NCI-H1694 treated with DMSO at 0.1 percent for 48 hours (cell line): Measurements from ENCODE around the gene PDE9A.
"Not testable (repeated sequence)": the region's sequence is repeated elsewhere in the genome, so short reads cannot be mapped to it uniquely, and the experiment has no call there.

Experiments used
- DNase-seq: peaks from one replicate; lab custom pipeline; 2025; lab: John Stamatoyannopoulos, UW

PDE9A gene

DNA sequence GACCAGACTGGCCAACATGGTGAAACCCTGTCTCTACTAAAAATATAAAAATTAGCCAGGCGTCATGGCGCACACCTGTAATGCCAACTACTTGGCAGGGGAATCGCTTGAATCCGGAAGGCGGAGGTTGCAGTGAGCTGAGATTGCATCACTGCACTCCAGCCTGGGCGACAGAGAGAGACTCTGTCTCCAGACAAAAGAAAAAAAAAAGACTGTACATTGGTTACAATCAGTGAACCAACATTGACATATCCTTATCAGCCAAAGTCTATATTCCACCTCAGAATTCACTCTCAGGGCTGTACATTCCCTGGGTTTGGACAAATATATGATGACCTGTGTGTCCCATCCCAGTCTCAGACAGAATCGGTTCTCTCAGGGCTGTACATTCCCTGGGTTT is 62.0 kb downstream of the PDE9A start:
- not testable (repeated sequence) for DNase-seq

- no peak for DNase-seq
Observed at GRCh38 chr21:42716074-42716473, 62.7 kb downstream of the PDE9A start.

- not testable (repeated sequence) for DNase-seq
Observed at GRCh38 chr21:42720484-42720883, 67.1 kb downstream of the PDE9A start.

DNA sequence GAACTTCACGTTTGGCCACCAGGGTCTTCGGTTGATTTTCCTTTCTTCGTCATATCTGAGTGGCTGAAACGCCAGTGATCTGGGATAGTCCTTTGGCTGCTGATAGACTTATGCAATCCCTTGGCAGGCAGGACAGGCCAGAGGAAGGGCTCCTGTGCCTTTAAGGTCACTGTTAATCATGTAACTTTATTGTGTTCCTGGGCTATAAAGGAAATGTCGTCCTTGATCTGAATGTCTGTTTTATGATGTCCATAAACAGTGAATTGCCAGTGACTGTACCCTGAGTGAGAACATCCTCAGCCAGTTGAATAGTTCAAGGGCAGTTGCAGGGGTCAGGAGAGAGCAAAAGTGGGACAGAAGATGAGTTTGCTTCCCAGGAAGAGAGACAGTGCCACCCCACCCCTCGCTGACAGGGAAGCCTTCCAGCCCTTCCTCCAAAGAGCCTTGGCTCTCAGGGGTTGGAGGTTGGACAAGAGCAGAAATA is 68.0 kb downstream of the PDE9A start:
- no peak for DNase-seq

- DNase-seq: no peak
Observed at GRCh38 chr21:42722153-42722552, 68.7 kb downstream of the PDE9A start.

DNA sequence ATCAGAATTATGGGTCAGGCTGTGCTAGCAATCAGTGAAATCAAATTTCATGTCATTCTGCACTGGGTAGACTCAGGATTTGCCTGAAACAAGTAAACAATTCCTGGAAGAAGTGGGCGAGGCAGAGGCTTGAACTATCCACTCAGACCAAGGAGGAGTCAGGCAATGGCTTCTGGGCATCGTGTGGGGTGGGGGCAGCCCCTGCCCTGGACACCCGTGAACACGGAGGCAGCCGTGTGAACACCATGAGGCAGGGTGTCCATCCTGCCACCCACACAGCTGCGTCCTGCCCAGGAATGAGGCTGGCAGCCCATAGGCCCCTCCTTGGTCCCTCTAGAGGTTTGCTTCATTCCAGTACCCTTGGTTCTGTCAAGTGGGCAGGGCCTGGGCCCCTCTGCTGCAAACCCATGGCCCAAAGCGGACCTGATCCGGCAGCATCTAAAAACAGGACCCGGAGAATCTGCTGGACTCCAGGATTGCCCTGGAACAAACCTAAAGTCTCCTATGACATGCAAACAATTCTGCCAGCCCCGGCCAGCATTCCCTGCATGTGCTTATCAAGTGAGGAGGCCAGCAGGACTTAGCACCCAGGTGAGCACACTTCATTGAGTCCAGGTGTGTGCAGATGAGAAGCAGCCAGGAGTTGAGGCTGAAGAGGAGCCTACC is 69.5 kb downstream of the PDE9A start:
- no peak for DNase-seq

GRCh38 chr21:42724226-42724920 is 71.0 kb downstream of the PDE9A start:
- DNase-seq: no peak

- no peak for DNase-seq
Observed at GRCh38 chr21:42725416-42725930, 72.1 kb downstream of the PDE9A start.

GRCh38 chr21:42731264-42732032 is 78.0 kb downstream of the PDE9A start:
- no peak for DNase-seq

DNA sequence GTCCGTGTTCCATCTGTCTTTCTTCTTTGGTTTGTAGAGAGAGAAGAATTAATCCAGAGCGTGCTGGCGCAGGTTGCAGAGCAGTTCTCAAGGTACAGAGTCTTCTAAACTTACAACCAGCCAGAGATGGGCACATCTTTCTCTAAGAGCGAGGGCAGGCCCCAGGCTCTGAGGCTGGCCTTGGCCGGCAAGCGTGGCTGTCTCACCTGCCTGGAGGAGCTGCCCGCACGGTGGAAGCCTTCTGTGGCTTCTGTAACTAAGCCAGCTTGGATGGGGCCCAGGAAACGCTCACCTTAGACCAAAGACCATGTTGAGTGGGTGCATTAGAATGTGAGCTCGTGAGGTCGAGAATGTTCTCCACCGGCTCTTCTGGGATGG is 78.6 kb downstream of the PDE9A start:
- DNase-seq: no peak

DNA sequence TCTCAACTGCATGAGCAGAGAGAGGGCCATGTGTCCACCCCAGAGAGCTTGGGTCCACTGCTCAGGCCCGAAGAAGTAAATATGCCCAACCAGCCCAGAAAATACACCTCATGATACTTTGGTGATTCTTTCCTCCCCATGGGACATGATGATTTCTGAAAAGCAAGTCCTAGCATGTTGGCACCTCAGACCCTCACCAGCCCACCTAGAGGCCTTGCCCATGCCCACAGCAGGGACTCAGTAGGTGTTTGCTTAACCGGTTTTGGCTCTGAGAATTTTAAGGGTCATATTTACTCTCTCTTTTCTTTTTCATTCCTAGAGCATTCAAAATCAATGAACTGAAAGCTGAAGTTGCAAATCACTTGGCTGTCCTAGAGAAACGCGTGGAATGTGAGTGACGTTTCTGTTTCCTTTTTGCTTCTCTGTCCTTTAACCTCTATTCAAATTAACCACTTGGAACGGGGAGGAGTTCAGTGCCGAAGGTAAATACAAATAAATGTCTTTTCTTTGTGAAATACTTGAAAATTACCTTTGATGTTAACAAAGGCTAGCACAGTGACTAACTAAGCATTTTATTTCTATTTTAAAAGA is 79.7 kb downstream of the PDE9A start:
- no peak for DNase-seq

GRCh38 chr21:42733874-42734273 is 80.5 kb downstream of the PDE9A start:
- no peak for DNase-seq

DNA sequence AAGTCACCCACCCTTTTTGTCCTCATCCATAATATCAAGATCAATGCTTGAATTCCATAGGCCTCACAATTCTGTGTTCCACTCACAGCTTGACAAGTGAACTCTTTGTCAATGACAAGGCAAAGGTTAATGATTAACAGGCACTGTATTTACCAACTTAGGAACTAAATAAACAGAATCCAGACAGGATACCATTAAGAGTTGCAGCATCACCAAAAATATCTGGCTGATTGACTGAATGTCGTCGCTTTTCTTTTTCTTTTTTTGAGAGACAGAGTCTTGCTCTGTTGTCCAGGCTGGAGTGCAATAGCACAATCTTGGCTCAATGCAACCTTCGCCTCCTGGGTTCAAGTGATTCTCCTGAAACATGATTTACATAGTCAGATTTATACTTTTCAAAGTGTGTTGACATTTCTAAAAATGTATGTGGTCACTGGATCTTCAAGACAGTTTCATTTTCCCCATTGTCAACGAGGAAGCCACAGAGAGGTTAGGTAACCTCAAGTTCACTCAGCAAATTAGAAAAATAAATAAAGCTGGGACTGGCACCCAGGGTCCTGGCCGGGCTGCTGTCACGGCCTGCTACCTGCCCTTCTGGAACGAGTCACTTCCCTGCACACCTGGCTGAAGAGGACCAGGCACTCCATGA is 81.0 kb downstream of the PDE9A start:
- no peak for DNase-seq

- no peak for DNase-seq
Observed at GRCh38 chr21:42735061-42735460, 81.6 kb downstream of the PDE9A start.

DNA sequence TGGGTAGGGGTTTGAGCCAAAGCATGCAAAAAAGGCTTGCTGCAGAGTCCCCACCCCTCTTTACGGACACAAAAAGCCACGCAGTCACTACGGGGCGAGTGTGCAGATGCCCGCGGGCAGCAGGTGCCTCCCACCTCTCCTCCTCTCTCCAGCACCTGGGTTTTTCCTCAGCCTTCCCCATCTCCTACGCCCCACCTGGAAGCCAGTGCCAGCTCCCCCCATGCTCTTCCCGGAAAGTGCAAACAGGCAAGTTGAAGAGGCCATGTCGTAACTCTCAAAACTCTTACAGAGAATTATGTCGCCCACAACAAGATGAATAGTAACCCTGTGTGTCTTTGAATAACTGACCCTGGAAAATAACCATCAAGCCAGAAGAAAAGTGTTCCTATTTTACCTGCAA is 82.5 kb downstream of the PDE9A start:
- DNase-seq: no peak

DNA sequence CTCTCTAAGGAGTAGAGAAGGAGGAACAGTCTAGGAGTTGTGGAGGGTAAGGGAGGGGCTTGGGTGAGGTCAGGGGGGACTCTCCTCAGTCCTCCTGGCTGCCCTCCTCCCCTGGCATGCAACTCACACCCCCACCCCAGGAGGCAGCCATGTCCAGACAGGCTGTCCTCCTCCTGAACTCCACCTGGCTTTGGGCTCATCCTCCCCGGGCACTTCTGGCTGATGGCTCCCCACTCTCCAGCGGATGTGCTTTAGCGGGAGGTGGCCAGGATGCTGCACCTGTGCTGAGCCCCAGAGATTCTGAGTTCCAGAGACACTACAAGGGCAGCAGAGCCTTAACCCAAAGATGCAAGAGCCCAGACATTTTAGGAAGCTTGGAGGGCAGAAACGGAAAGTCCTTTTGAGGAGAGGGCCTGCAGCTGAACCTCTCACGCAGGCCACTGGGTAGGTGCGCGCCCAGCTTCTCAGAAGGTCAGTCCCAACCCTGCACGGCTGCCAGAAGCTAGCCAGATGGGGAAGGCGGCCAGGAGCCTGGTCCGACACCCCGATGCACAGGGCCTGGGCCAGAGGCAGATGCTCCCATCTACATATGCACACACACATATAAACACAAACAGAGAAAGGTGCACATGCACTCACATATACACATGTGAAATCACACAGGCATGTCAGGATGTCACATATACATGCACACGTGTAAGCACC is 83.4 kb downstream of the PDE9A start:
- DNase-seq: no peak

DNA sequence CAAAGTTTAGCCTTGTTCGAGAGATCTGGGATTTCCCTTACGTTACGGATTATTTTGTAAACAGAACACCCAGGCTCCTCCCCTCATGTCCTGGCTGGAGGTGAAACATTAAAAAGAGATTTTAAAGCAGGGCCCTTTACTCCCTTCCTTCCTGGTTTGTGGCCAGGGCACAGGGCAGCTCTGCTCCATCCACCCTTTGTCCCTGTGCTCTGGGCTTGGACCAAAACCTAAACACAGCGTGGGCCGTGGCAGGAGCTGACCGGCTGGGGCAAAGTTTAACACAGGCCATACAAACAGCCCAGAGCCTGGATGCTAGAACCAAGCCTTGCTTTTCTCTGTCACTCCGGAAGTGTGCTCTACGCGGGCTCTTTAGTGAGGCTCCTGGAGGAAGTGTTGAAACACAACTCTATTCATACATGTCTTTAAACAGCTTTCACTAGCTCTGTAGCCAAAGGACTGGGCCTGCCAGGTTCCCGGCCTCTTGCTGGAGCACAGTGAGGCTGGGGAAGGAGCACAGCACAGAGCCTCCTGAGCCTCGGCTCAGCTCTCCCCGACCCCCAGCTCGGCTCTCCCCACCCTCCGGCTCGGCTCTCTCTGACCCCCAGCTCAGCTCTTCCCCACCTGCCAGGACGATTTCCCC is 84.7 kb downstream of the PDE9A start:
- no peak for DNase-seq

DNA sequence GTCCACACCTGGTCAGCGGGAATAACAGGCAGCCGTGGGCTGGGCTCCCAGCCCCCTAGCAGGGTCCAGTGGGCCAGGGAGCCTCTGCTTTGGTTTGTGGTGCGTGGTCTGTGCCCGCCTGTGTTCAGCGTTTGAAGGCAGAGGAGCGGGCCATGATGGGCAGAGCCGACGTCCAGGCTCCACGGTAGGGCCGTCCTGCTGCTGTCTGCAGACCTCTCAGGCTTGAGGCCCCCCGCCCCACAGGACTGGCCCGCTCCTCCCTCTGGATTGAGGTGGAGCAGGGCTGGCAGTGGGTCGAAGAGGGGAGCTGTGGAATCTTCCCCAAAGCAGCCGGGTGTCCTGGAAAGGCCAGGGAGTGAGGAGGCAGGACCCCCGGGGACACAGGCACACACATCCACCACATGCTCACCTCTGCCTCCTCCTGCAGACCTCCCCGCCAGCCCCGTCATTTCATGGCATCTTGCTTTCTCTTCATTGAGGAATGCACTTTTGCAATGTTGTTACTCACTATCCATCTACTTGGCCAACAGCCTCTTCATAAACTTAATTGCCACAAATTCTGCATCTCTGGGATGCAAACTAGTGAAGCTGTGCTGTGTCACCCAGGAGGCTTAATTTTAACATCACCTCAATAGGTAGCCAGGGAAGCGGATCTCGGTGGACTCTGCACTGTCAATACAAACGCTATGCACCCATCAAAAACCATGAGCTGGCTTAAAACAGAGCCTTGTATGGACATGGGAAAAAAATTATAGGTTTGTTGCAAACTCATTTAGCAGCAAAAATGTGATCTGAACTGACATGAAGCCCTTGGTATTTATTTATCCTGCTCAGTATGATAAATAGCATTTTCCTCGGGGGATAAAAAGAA is 85.9 kb downstream of the PDE9A start:
- no peak for DNase-seq

GRCh38 chr21:42740405-42740909 is 87.0 kb downstream of the PDE9A start:
- no peak for DNase-seq

DNA sequence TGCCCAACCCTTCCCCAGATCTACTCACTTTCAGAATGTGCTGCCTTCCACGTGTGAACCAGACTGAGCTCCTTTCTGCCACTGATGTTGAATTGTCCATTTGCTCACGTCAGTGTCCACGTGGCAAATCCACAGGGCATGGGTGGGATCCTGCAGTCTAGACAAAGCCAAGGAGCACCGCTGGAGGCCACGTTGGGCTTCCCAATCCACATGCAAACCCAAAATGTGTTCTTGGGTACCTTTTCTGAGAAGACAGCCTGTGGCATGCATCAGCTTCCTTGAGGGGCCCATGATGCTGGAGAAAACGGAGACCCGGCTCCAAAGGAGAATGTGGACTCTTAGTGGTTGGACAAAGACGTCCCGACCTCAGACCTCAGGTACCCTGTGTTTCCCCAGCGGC is 87.6 kb downstream of the PDE9A start:
- DNase-seq: no peak
